Measurements from ENCODE around the gene CSPG4. TPM values are rescaled to one million over a fixed set of nuclear protein-coding genes. Genes with fewer than 3 reads are reported as not detected.
"Not testable (repeated sequence)": the region's sequence is repeated elsewhere in the genome, so short reads cannot be mapped to it uniquely, and the experiment has no call there.

CSPG4 gene
- total and polyA plus RNA-seq, 2 of the 13 experiments (the other 11 are each of a cell fraction or from before 2014, with no cell fraction given): 0.01 to 0.04 TPM

- H3K4me2 ChIP-seq (ENCODE audit: low read depth, low read length): no peak overlapping the region; the same call in 1 of the 2 replicates
- H3K79me2 ChIP-seq (ENCODE audit: insufficient read depth, low read length): no peaks in the 10 kb centered on the region
- peaks cover 2 to 33% of the 10 kb centered on the region in 2 experiments for H3K27me3 ChIP-seq (ENCODE audit: control insufficient read depth in 1 of 2, insufficient read depth in 2 of 2, low read length in 2 of 2)
- POLR2A ChIA-PET: interaction anchor here (0.8 to 3.3 kb wide), 2 partner anchors 41 to 118 kb away, joined by 3 to 18 read pairs; partner anchors contain the start of gene IMP3
- FAIRE-seq (no peak), DNase-seq (ENCODE audit: low spot score) (no peak), ATAC-seq (peak; percentile 12; the same call in 1 of the 3 replicates)
- in situ Hi-C loops (cut with HindIII; ENCODE audit: extremely low pct_ligation_motif_present, low pct_unique_long_range_greater_than_20kb): loop anchor here (5.0 to 10.0 kb wide), 2 partner anchors 33 to 125 kb away; partner anchors contain the start of gene SNX33
- WGBS (ENCODE audit: low lambda C conversion rate): 24% methylated on average over 10 of the region's 11 CpGs
- CTCF ChIA-PET (ENCODE audit: low intra/inter-chr PET ratio, low total read pairs): no interaction called here
- H2AFZ ChIP-seq (ENCODE audit: low read length): no peak overlapping the region
- TF ChIP-seq TP53 (CRISPR knock-in tag; conservative IDR thresholded peaks at IDR 0.05) (no peak), NFE2L2 (IDR thresholded peaks at IDR 0.05; ENCODE audit: low read length) (no peak), ZNF234 (CRISPR knock-in tag; conservative IDR thresholded peaks at IDR 0.05) (no peak), JUNB (CRISPR knock-in tag; IDR thresholded peaks at IDR 0.05; ENCODE audit: borderline replicate concordance) (no peak), TFDP1 (CRISPR knock-in tag; IDR thresholded peaks at IDR 0.05; ENCODE audit: borderline replicate concordance) (no peak), MXD4 (CRISPR knock-in tag; IDR thresholded peaks at IDR 0.05) (no peak), FOXO4 (CRISPR knock-in tag; conservative IDR thresholded peaks at IDR 0.05) (no peak), REST (IDR thresholded peaks at IDR 0.05; ENCODE audit: borderline replicate concordance in 1 of 2, low read depth in 1 of 2, low read length in 2 of 2) (no peak), DNMT1 (CRISPR knock-in tag; IDR thresholded peaks at IDR 0.05) (no peak), NR2F6 (IDR thresholded peaks at IDR 0.05) (no peak), NR2F6 (CRISPR knock-in tag; IDR thresholded peaks at IDR 0.05) (no peak), TBL1XR1 (IDR thresholded peaks at IDR 0.05; ENCODE audit: borderline replicate concordance, low read length, partially characterized antibody) (no peak)
- H3K4me3 ChIP-seq (replicated peaks in 1 of 3; ENCODE audit: insufficient read depth in 1 of 3, low read depth in 2 of 3, low read length in 3 of 3): no peak overlapping the region
- no peak overlapping the region for H3K27ac ChIP-seq (ENCODE audit: extremely low read length, insufficient read depth, low read length)
- no peaks in the 10 kb centered on the region for H4K20me1 ChIP-seq (ENCODE audit: insufficient read depth, low read length)
- H3K9me3 ChIP-seq (ENCODE audit: low read length): no peaks in the 10 kb centered on the region
- H3K4me1 ChIP-seq (ENCODE audit: insufficient read depth, low read length): peaks cover 53% of the 10 kb centered on the region
- H3K36me3 ChIP-seq (replicated peaks in 1 of 2; ENCODE audit: control insufficient read depth in 1 of 2, insufficient read depth in 2 of 2, low read length in 2 of 2): no peaks in the 10 kb centered on the region
- H3K9ac ChIP-seq (ENCODE audit: insufficient read depth, low read depth, low read length): no peak overlapping the region
- no TSS peak for BruUV-seq (replicated peaks)
- intact Hi-C loops (cut with micrococcal nuclease; ENCODE audit: unreplicated experiment): loop anchor here (10.0 kb wide), 1 partner anchor 315 kb away; the partner anchor contains the start of gene MAN2C1
Observed at GRCh38 chr15:75680007-75680789, 32.5 kb downstream of the CSPG4 start.

GRCh38 chr15:75678324-75678690, 34.3 kb downstream of the CSPG4 start:
- in situ Hi-C loops (cut with HindIII; ENCODE audit: extremely low pct_ligation_motif_present, low pct_unique_long_range_greater_than_20kb); H3K9ac ChIP-seq (ENCODE audit: insufficient read depth, low read depth, low read length): not testable (repeated sequence)

More at GRCh38 chr15:75678324-75678690, 34.3 kb downstream of the CSPG4 start:
- DNase-seq (ENCODE audit: low spot score); H3K36me3 ChIP-seq (replicated peaks in 1 of 2; ENCODE audit: control insufficient read depth in 1 of 2, insufficient read depth in 2 of 2, low read length in 2 of 2); H3K79me2 ChIP-seq (ENCODE audit: insufficient read depth, low read length); FAIRE-seq; H3K4me3 ChIP-seq (replicated peaks in 1 of 3; ENCODE audit: insufficient read depth in 1 of 3, low read depth in 2 of 3, low read length in 3 of 3); H3K9me3 ChIP-seq (ENCODE audit: low read length); ATAC-seq; H3K4me2 ChIP-seq (ENCODE audit: low read depth, low read length); intact Hi-C loops (cut with micrococcal nuclease; ENCODE audit: unreplicated experiment); H4K20me1 ChIP-seq (ENCODE audit: insufficient read depth, low read length); CTCF ChIA-PET (ENCODE audit: low intra/inter-chr PET ratio, low total read pairs); BruUV-seq (replicated peaks); H3K27ac ChIP-seq (ENCODE audit: extremely low read length, insufficient read depth, low read length); H2AFZ ChIP-seq (ENCODE audit: low read length): not testable (repeated sequence)
- POLR2A ChIA-PET: interaction anchor here (3.3 kb wide), 1 partner anchor 39 kb away, joined by 18 read pairs; the partner anchor contains the start of gene IMP3
- peaks cover 54% of the 10 kb centered on the region for H3K4me1 ChIP-seq (ENCODE audit: insufficient read depth, low read length)
- peaks cover 2 to 36% of the 10 kb centered on the region in 2 experiments; a peak in 4 of 5 replicates for H3K27me3 ChIP-seq (ENCODE audit: control insufficient read depth in 1 of 2, insufficient read depth in 2 of 2, low read length in 2 of 2)
- 73% methylated on average over 6 of the region's 6 CpGs for WGBS (ENCODE audit: low lambda C conversion rate)

All from HepG2 (cell line).